ENCODE data around the gene TATDN3. TPM values are rescaled to one million over a fixed set of nuclear protein-coding genes. Genes with fewer than 3 reads are reported as not detected.
A peak's percentile ranks its signal among the peaks of the same experiment; 100 is the strongest.

The TATDN3 gene, protein sequence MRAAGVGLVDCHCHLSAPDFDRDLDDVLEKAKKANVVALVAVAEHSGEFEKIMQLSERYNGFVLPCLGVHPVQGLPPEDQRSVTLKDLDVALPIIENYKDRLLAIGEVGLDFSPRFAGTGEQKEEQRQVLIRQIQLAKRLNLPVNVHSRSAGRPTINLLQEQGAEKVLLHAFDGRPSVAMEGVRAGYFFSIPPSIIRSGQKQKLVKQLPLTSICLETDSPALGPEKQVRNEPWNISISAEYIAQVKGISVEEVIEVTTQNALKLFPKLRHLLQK
- total RNA-seq = 14.1 and 18.3 TPM in 2 replicates

DNA sequence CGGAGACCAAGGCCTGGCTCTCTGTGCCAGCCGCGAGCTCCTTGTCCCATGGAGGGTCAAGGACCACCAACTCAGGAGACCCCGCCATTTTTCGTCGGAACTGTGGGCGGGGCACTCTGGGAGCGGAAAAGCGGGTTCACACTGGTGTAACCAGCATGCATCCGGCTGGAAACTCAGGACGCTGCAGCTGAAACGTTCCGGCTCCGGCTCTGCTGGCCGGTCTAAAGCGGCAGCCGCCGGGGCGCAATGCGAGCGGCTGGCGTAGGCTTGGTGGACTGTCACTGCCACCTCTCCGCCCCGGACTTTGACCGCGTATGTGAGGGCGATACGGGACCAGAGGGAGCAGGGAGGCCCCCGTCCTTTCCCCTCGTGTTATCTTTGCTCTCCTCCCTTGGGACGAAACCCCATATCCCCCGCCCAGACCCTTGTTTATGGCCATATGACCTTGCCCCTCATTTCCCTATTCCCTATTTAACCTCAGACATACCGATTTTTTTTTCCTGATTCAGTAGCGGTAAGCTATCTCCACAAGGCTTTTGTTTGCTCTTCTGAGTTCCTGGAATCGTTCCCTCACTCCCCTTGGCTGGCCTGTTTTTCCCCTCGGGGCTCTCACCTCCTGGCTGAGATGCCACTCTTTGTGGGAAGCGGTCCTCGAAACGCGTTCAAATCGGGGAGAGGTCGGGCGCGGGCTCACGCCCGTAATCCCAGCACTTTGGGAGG, at the start of gene TATDN3, which contains the start of gene NSL1:
Gene TATDN3 (plus strand): TSS at position 219 of the 720 bp plus-strand sequence. CDS start 28 bp downstream, at position 247.
Gene NSL1 (minus strand): TSS at position 102 of the 720 bp plus-strand sequence. CDS start 14 bp downstream, at position 88.
- Histone ChIP-seq H3K4me3 (ENCODE audit: insufficient read depth, low read length) (peak within 1 kb of the TSS; percentile 97), H3K4me1 (ENCODE audit: insufficient read depth, low read length) (peaks cover 13% of the 10 kb centered on the region), H2AFZ (ENCODE audit: low read length) (peak within 1 kb of the TSS; percentile 100), H3K4me2 (ENCODE audit: insufficient read depth, low read length) (peak within 1 kb of the TSS; percentile 96), H4K20me1 (ENCODE audit: insufficient read depth, low read length) (no peaks in the 10 kb centered on the region), H3K36me3 (ENCODE audit: insufficient read depth, low read length) (peaks cover 2% of the 10 kb centered on the region), H3K79me2 (ENCODE audit: insufficient read depth, low read length) (peaks cover 19% of the 10 kb centered on the region), H3K27ac (ENCODE audit: low read depth, low read length) (peak within 1 kb of the TSS; percentile 99), H3K27me3 (ENCODE audit: insufficient read depth, low read length) (no peaks in the 10 kb centered on the region), H3K9me3 (ENCODE audit: low read depth, low read length) (no peaks in the 10 kb centered on the region)
- TF ChIP-seq, protein P1, sequence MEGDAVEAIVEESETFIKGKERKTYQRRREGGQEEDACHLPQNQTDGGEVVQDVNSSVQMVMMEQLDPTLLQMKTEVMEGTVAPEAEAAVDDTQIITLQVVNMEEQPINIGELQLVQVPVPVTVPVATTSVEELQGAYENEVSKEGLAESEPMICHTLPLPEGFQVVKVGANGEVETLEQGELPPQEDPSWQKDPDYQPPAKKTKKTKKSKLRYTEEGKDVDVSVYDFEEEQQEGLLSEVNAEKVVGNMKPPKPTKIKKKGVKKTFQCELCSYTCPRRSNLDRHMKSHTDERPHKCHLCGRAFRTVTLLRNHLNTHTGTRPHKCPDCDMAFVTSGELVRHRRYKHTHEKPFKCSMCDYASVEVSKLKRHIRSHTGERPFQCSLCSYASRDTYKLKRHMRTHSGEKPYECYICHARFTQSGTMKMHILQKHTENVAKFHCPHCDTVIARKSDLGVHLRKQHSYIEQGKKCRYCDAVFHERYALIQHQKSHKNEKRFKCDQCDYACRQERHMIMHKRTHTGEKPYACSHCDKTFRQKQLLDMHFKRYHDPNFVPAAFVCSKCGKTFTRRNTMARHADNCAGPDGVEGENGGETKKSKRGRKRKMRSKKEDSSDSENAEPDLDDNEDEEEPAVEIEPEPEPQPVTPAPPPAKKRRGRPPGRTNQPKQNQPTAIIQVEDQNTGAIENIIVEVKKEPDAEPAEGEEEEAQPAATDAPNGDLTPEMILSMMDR (IDR thresholded peaks at IDR 0.05; ENCODE audit: extremely low read depth, low read depth, low read length) = no peak
- DNase-seq (ENCODE audit: insufficient read length, low spot score, missing footprints) = peak; percentile 92

DNA sequence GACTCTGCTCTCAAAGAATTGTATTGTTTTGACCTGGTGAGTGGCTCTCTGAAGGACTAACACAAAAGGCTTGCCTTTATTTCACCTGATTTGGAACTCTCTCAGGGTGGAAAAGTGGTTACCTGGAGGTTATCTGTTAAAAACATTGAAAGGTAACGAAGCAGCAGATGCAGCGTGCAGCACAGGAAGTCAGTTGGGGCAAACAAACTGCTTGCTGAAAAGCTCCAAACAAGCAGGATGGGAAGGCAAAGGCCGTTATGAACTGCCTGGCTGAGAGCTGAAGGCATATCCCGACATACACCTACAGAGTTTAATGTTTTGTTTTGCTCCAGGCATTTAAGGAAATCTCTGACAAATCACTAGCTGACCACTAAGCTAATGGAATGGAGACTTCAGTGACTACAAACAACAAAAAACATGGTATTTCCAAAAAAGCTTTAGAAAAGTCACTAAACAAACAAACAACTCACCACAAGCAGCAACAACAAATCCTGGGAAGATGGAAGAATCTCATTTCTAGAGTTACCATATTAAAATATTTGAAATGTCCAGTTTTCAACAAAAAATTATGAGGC, 47.7 kb upstream of the TATDN3 start:
- H2AFZ ChIP-seq (ENCODE audit: low read length) = no peak overlapping the region
- no peaks in the 10 kb centered on the region for H3K4me1 ChIP-seq (ENCODE audit: insufficient read depth, low read length)
- DNase-seq (ENCODE audit: insufficient read length, low spot score, missing footprints) = no peak
- H3K36me3 ChIP-seq (ENCODE audit: insufficient read depth, low read length) = no peaks in the 10 kb centered on the region
- no peaks in the 10 kb centered on the region for H3K27me3 ChIP-seq (ENCODE audit: insufficient read depth, low read length)
- no peak overlapping the region for H3K27ac ChIP-seq (ENCODE audit: low read depth, low read length)
- H3K79me2 ChIP-seq (ENCODE audit: insufficient read depth, low read length) = no peaks in the 10 kb centered on the region
- H3K9me3 ChIP-seq (ENCODE audit: low read depth, low read length) = no peaks in the 10 kb centered on the region
- H4K20me1 ChIP-seq (ENCODE audit: insufficient read depth, low read length) = no peaks in the 10 kb centered on the region
- TF ChIP-seq, protein P1 (IDR thresholded peaks at IDR 0.05; ENCODE audit: extremely low read depth, low read depth, low read length) = no peak
- H3K4me2 ChIP-seq (ENCODE audit: insufficient read depth, low read length) = no peak overlapping the region
- H3K4me3 ChIP-seq (ENCODE audit: insufficient read depth, low read length) = no peak overlapping the region

DNA sequence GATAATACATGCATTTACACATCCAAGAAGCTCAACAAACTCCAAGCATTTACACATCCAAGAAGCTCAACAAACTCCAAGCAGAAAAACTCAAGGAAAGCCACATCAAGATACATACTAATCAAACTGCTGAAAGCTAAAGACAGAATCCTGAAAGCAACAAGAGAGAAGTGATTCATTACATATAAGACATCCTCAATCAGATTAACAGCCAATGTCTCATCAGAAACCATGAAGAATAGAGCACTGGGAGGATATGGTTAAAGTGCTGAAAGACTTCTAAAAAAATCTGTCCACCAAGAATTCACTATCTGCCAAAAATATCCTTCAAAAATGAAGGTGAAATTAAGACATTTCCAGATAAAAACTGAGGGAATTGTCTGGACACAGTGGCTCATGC, 46.4 kb upstream of the TATDN3 start:
- Histone ChIP-seq H2AFZ (ENCODE audit: low read length) (no peak overlapping the region), H3K79me2 (ENCODE audit: insufficient read depth, low read length) (no peaks in the 10 kb centered on the region), H3K27me3 (ENCODE audit: insufficient read depth, low read length) (no peaks in the 10 kb centered on the region), H3K27ac (ENCODE audit: low read depth, low read length) (no peak overlapping the region), H3K36me3 (ENCODE audit: insufficient read depth, low read length) (no peaks in the 10 kb centered on the region), H4K20me1 (ENCODE audit: insufficient read depth, low read length) (no peaks in the 10 kb centered on the region), H3K9me3 (ENCODE audit: low read depth, low read length) (no peaks in the 10 kb centered on the region), H3K4me3 (ENCODE audit: insufficient read depth, low read length) (no peak overlapping the region), H3K4me2 (ENCODE audit: insufficient read depth, low read length) (no peak overlapping the region), H3K4me1 (ENCODE audit: insufficient read depth, low read length) (peaks cover 7% of the 10 kb centered on the region)
- DNase-seq (ENCODE audit: insufficient read length, low spot score, missing footprints) = no peak
- TF ChIP-seq, protein P1 (IDR thresholded peaks at IDR 0.05; ENCODE audit: extremely low read depth, low read depth, low read length) = no peak

DNA sequence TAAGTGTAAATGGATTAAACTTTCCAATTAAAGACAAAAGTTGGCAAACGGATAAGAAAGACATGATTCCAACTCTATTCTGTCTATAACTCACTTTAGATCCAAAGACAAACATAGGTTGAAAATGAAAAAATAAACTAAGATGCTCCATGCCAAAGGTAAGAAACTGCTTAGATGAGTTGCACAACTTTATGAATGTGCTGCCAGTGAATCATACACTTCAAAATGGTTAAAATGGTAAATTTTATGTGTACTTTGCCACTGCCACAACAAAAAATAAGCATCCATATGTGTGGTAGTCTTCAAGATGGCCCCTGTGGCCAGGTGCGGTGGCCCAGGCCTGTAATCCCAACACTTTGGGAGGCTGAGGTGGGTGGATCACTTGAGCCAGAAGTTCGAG, 45.1 kb upstream of the TATDN3 start:
- H3K9me3 ChIP-seq (ENCODE audit: low read depth, low read length) = no peaks in the 10 kb centered on the region
- no peak overlapping the region for H3K27ac ChIP-seq (ENCODE audit: low read depth, low read length)
- no peaks in the 10 kb centered on the region for H3K79me2 ChIP-seq (ENCODE audit: insufficient read depth, low read length)
- no peaks in the 10 kb centered on the region for H3K36me3 ChIP-seq (ENCODE audit: insufficient read depth, low read length)
- H4K20me1 ChIP-seq (ENCODE audit: insufficient read depth, low read length) = no peaks in the 10 kb centered on the region
- H3K4me1 ChIP-seq (ENCODE audit: insufficient read depth, low read length) = peaks cover 7% of the 10 kb centered on the region
- no peak overlapping the region for H3K4me3 ChIP-seq (ENCODE audit: insufficient read depth, low read length)
- H3K4me2 ChIP-seq (ENCODE audit: insufficient read depth, low read length) = no peak overlapping the region
- DNase-seq (ENCODE audit: insufficient read length, low spot score, missing footprints) = no peak
- TF ChIP-seq, protein P1 (IDR thresholded peaks at IDR 0.05; ENCODE audit: extremely low read depth, low read depth, low read length) = no peak
- H3K27me3 ChIP-seq (ENCODE audit: insufficient read depth, low read length) = no peaks in the 10 kb centered on the region
- H2AFZ ChIP-seq (ENCODE audit: low read length) = no peak overlapping the region

Data from osteoblast (primary cell).